ENCODE data around the gene NOC2L. TPM values are rescaled to one million over a fixed set of nuclear protein-coding genes. Genes with fewer than 3 reads are reported as not detected.
"Not testable (repeated sequence)": the region's sequence is repeated elsewhere in the genome, so short reads cannot be mapped to it uniquely, and the experiment has no call there.

NOC2L gene
- total and polyA plus RNA-seq, 5 experiments from 2014 or later: 49.5 to 78.3 (median 68.2) TPM

- Mint-ChIP-seq H3K9me3 (peaks cover 0 to 13% (median 0%) of the 10 kb centered on the region in 9 donors), H3K27me3 (peaks cover 6 to 27% (median 10%) of the 10 kb centered on the region in 5 donors), H3K4me1 (peaks cover 7 to 14% (median 7%) of the 10 kb centered on the region in 4 donors)
- ATAC-seq, DNase-seq, H3K27ac Mint-ChIP-seq, H3K4me3 Mint-ChIP-seq, POLR2A ChIA-PET, H3K36me3 Mint-ChIP-seq: not testable (repeated sequence)
Measured at GRCh38 chr1:991275-991674, 32.2 kb upstream of the NOC2L start.

DNA sequence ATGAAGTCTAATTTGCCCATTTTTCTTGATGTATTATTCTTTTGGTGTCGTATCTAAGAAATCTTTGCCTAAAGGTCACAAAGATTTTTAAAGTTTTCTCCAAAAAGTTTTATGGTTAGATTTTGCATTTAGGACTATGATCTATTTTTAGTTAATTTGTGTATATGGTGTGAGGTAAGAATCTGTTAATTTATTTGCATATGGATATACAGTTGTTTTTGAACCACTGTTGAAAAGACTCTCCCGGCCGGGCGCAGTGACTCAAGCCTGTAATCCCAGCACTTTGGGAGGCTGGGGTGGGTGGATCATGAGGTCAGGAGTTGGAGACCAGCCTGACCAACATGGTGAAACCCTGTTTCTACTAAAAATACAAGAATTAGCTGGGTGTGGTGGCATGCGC is 29.0 kb upstream of the NOC2L start:
- peaks cover 0 to 13% (median 0%) of the 10 kb centered on the region in 9 donors for H3K9me3 Mint-ChIP-seq
- ATAC-seq, H3K4me1 Mint-ChIP-seq, H3K27ac Mint-ChIP-seq, H3K4me3 Mint-ChIP-seq, DNase-seq, H3K36me3 Mint-ChIP-seq, POLR2A ChIA-PET: not testable (repeated sequence)
- peaks cover 10 to 38% (median 24%) of the 10 kb centered on the region in 5 donors for H3K27me3 Mint-ChIP-seq

- Mint-ChIP-seq H3K36me3 (no peaks in the 10 kb centered on the region), H3K4me1 (peaks cover 0 to 4% (median 0%) of the 10 kb centered on the region in 4 donors), H3K9me3 (no peaks in the 10 kb centered on the region), H3K27me3 (peaks cover 8 to 48% (median 22%) of the 10 kb centered on the region in 5 donors), H3K4me3 (no peak overlapping the region), H3K27ac (no peak overlapping the region)
- ATAC-seq (no peak), DNase-seq (no peak)
- POLR2A ChIA-PET: no interaction called here
Measured at GRCh38 chr1:985126-985525, 26.1 kb upstream of the NOC2L start.

GRCh38 chr1:984476-984814 is 25.4 kb upstream of the NOC2L start:
- Mint-ChIP-seq H3K36me3 (no peaks in the 10 kb centered on the region), H3K9me3 (no peaks in the 10 kb centered on the region), H3K4me1 (peaks cover 0 to 4% (median 0%) of the 10 kb centered on the region in 4 donors), H3K4me3 (no peak overlapping the region), H3K27ac (no peak overlapping the region), H3K27me3 (peaks cover 8 to 48% (median 19%) of the 10 kb centered on the region in 5 donors)
- POLR2A ChIA-PET: interaction anchor here (0.9 to 1.1 kb wide), 2 partner anchors 17 to 84 kb away, joined by 3 to 4 read pairs; no protein-coding TSS in a partner anchor
- ATAC-seq (no peak), DNase-seq (no peak)

DNA sequence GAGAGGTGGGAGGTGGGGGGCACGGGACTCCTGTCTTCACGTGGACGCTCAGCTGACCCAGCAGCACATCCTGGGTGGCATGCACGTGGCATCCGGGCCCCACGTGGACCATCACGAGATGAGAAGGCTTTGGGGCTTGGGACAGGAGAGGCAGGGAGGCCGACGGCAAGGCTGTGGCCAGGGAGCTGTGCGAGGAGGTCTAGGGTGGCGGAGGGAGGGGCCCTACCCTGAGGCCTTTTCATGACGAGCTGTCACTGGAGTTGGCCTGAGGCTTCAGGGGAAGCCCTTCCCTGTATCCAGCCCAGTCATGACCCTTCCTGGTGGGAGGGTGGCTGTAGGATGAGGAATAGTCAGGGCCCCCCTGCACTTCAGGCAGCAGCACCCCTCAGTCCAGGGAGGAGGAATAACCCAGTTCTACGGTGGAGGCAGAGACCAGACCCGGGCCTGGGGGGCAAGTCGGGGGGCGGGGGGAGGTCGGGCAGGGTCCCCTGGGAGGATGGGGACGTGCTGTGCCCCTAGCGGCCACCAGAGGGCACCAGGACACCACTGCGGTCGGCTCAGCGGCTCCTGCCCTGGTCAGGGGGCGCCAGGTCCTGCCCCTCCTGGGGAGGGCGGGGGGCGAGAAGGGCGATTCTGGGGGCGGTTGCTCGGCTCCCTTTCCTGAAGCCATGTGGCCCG is 24.9 kb upstream of the NOC2L start:
- peaks cover 8 to 43% (median 17%) of the 10 kb centered on the region in 5 donors for H3K27me3 Mint-ChIP-seq

GRCh38 chr1:982765-983436 is 23.8 kb upstream of the NOC2L start:
- Mint-ChIP-seq H3K4me1 (peaks cover 0 to 3% (median 2%) of the 10 kb centered on the region in 4 donors), H3K36me3 (no peaks in the 10 kb centered on the region), H3K9me3 (no peaks in the 10 kb centered on the region), H3K27ac (no peak overlapping the region), H3K27me3 (peaks cover 8 to 39% (median 11%) of the 10 kb centered on the region in 5 donors), H3K4me3 (peak overlapping the region in 1 of 10 donors; percentile 38)
- POLR2A ChIA-PET: no interaction called here
- no peak for DNase-seq
- no peak for ATAC-seq

More for the DNA sequence above, 24.9 kb upstream of the NOC2L start:
- H3K4me3 Mint-ChIP-seq: no peak overlapping the region
- peaks cover 0 to 4% (median 0%) of the 10 kb centered on the region in 4 donors for H3K4me1 Mint-ChIP-seq
- H3K36me3 Mint-ChIP-seq: no peaks in the 10 kb centered on the region
- DNase-seq: peak in 8 of 10 donors; percentile 55 to 79 (median 61)
- H3K27ac Mint-ChIP-seq: no peak overlapping the region
- H3K9me3 Mint-ChIP-seq: no peaks in the 10 kb centered on the region
- POLR2A ChIA-PET: interaction anchor here (0.9 to 1.1 kb wide), 2 partner anchors 17 to 85 kb away, joined by 3 to 4 read pairs; no protein-coding TSS in a partner anchor
- peak; percentile 81 to 89 for ATAC-seq

DNA sequence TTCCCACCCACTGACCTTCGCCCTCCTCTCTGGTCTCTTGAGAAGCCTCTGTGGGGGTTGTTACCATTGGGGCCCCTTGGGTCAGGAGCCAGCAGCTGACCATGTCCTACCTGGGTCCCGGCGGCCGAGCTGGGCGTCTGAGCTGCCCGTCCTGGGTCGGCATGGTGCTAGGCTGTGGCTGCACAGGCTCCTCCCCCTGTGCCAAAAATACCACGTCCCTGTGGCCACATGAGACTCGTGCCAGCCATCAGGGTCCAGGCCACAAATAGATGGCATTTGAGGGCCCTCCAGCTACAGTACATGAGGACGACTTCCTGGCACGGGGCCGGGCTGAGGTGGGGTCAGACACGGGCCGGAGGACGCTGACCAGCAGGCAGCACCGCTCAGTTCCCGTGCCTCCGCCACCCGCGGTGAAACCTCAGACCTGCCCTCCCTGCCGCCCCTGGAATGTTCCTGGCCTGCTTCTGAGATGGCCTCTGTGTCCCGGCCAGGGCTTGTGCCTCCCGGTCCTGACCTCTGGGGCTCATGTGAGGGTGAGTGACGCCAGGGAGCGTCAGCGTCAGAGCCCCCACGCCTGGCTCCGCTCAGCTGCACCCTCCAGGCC is 23.0 kb upstream of the NOC2L start, which contains the start of gene PERM1:
Gene PERM1 (minus strand): TSS at position 139 of the 604 bp plus-strand sequence. CDS start 1,064 bp downstream, outside the sequence.
- H3K4me1 Mint-ChIP-seq: peaks cover 0 to 3% (median 2%) of the 10 kb centered on the region in 4 donors
- H3K36me3 Mint-ChIP-seq: no peaks in the 10 kb centered on the region
- peak within 1 kb of the TSS in 1 of 10 donors; percentile 65 for H3K27ac Mint-ChIP-seq
- no peaks in the 10 kb centered on the region for H3K9me3 Mint-ChIP-seq
- H3K27me3 Mint-ChIP-seq: peaks cover 8 to 38% (median 11%) of the 10 kb centered on the region in 5 donors
- no peak within 1 kb of the TSS for H3K4me3 Mint-ChIP-seq
- POLR2A ChIA-PET: interaction anchor here (1.0 to 1.6 kb wide), 3 partner anchors 10 to 82 kb away, joined by 3 to 4 read pairs (median 3); no protein-coding TSS in a partner anchor
- no peak for ATAC-seq
- DNase-seq: no peak

GRCh38 chr1:981491-981954 is 22.5 kb upstream of the NOC2L start:
- Mint-ChIP-seq H3K36me3 (no peaks in the 10 kb centered on the region), H3K27me3 (peaks cover 8 to 38% (median 11%) of the 10 kb centered on the region in 5 donors), H3K9me3 (no peaks in the 10 kb centered on the region), H3K27ac (no peak overlapping the region), H3K4me3 (no peak overlapping the region), H3K4me1 (peaks cover 0 to 3% (median 2%) of the 10 kb centered on the region in 4 donors)
- ATAC-seq: no peak
- DNase-seq: no peak
- POLR2A ChIA-PET: interaction anchor here (1.0 to 1.6 kb wide), 3 partner anchors 11 to 82 kb away, joined by 3 to 4 read pairs (median 3); no protein-coding TSS in a partner anchor

- POLR2A ChIA-PET: interaction anchor here (1.6 kb wide), 1 partner anchor 83 kb away, joined by 4 read pairs; no protein-coding TSS in a partner anchor
- H3K9me3 Mint-ChIP-seq: no peaks in the 10 kb centered on the region
- ATAC-seq (no peak), DNase-seq (no peak)
- no peak overlapping the region for H3K27ac Mint-ChIP-seq
- H3K4me1 Mint-ChIP-seq: peaks cover 3 to 6% (median 4%) of the 10 kb centered on the region in 4 donors
- no peaks in the 10 kb centered on the region for H3K36me3 Mint-ChIP-seq
- no peak overlapping the region for H3K4me3 Mint-ChIP-seq
- H3K27me3 Mint-ChIP-seq: peaks cover 6 to 36% (median 11%) of the 10 kb centered on the region in 5 donors
Measured at GRCh38 chr1:980602-981395, 21.7 kb upstream of the NOC2L start.

DNA sequence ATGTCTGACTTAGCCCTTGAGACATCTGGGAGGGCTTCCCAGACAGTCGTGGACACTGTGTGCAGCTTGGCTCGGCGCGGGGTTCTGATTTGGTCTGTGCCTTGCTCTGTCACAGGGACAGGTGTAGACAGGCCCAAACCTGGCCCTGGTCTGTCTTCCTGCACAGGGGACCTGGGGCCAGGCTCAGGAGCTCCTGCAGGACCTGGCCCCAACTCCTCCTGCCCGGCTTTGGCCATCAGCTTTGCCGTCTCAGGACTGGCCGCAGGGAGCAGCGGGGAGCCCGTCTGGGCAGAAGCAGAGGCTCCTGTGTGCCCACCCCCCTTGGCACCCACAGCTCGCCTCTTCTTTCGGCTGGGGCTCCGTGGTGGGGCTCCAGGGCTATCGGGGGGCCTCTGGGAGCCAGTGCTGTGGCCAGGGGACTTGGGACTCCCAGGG is 21.1 kb upstream of the NOC2L start:
- ATAC-seq (no peak), DNase-seq (no peak)
- Mint-ChIP-seq H3K4me1 (peaks cover 4 to 7% (median 7%) of the 10 kb centered on the region in 4 donors), H3K36me3 (no peaks in the 10 kb centered on the region), H3K27ac (no peak overlapping the region), H3K4me3 (no peak overlapping the region), H3K27me3 (peaks cover 3 to 36% (median 13%) of the 10 kb centered on the region in 5 donors), H3K9me3 (no peaks in the 10 kb centered on the region)
- POLR2A ChIA-PET: no interaction called here

DNA sequence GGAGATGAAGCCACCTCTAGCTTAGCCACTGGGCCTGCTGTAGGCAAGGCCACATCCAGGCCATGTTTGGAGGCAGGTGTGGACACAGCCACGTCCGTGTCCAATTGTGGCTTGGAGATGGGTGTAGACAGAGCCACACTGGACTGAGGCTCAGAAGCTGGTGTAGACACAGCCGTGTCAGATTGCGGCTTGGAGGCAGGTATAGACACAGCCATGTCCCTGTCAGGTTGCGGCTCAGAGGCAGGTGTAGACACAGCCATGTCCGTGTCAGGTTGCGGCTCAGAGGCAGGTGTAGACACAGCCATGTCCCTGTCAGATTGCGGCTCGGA is 20.7 kb upstream of the NOC2L start:
- ATAC-seq: no peak

More for the DNA sequence above, 20.7 kb upstream of the NOC2L start:
- peaks cover 6 to 7% (median 7%) of the 10 kb centered on the region in 4 donors for H3K4me1 Mint-ChIP-seq
- no peak overlapping the region for H3K4me3 Mint-ChIP-seq
- no peak overlapping the region for H3K27ac Mint-ChIP-seq
- H3K27me3 Mint-ChIP-seq: peaks cover 5 to 35% (median 18%) of the 10 kb centered on the region in 5 donors
- DNase-seq: no peak
- POLR2A ChIA-PET: no interaction called here
- H3K9me3 Mint-ChIP-seq: no peaks in the 10 kb centered on the region
- no peaks in the 10 kb centered on the region for H3K36me3 Mint-ChIP-seq

Measured in naive thymus-derived CD8-positive, alpha-beta T cell (primary cell).